ENCODE measurements around the gene MYF5.

Gene MYF5

GRCh38 chr12:80754274-80754673 lies 37.6 kb downstream of the MYF5 start (continued):
- TF ChIP-seq ZNF707 (tag by site-specific recombination; IDR thresholded peaks at IDR 0.05) (no peak), ZNF133 (tag by site-specific recombination; IDR thresholded peaks at IDR 0.05) (no peak), ZSCAN23 (tag by site-specific recombination; IDR thresholded peaks at IDR 0.05) (no peak)

DNA sequence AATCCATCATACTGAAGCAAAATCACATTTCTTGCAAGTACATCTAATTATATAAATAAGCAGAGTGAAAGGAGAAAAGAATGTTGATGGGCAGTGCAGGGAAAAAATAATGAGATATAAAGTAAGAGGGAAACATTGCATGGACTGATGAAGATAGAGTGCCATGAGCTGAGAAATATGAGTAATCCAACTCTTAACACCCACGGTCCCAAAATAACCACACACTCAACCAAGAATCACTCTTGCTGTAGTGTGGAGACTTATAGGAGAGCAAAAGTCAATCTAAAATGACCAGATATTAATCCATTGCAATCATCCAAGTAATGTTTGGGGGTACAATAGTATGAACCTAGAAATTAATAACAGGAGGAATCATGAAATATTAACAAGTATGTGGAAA lies 40.2 kb downstream of the MYF5 start:
- POLR2A ChIA-PET: no interaction called here
- Histone ChIP-seq H3K36me3 (ENCODE audit: control insufficient read depth in 2 of 2, insufficient read depth in 1 of 2, low read length in 2 of 2) (no peaks in the 10 kb centered on the region), H3K4me3 (ENCODE audit: low read depth, low read length) (no peak overlapping the region), H3K4me1 (ENCODE audit: control insufficient read depth, insufficient read depth, low read length) (no peaks in the 10 kb centered on the region), H3K27ac (ENCODE audit: extremely low read depth, low read depth, low read length) (no peak overlapping the region), H3K9me3 (ENCODE audit: control insufficient read depth, insufficient read depth, low read depth, low read length) (no peaks in the 10 kb centered on the region)
- CTCF ChIA-PET: no interaction called here
- TF ChIP-seq ZNF623 (tag by site-specific recombination; IDR thresholded peaks at IDR 0.05): no peak
- TF ChIP-seq ZNF843 (tag by site-specific recombination; IDR thresholded peaks at IDR 0.05): no peak
- TF ChIP-seq, protein P1, sequence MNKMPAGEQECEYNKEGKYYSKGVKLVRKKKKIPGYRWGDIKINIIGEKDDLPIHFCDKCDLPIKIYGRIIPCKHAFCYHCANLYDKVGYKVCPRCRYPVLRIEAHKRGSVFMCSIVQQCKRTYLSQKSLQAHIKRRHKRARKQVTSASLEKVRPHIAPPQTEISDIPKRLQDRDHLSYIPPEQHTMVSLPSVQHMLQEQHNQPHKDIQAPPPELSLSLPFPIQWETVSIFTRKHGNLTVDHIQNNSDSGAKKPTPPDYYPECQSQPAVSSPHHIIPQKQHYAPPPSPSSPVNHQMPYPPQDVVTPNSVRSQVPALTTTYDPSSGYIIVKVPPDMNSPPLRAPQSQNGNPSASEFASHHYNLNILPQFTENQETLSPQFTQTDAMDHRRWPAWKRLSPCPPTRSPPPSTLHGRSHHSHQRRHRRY (tag by site-specific recombination; IDR thresholded peaks at IDR 0.05): no peak
- no peak for TF ChIP-seq ZNF48 (tag by site-specific recombination; IDR thresholded peaks at IDR 0.05)
- TF ChIP-seq ZNF184 (tag by site-specific recombination; IDR thresholded peaks at IDR 0.05): no peak

- Histone ChIP-seq H3K36me3 (ENCODE audit: control insufficient read depth in 2 of 2, insufficient read depth in 1 of 2, low read length in 2 of 2) (no peaks in the 10 kb centered on the region), H3K9me3 (ENCODE audit: control insufficient read depth, insufficient read depth, low read depth, low read length) (no peaks in the 10 kb centered on the region), H3K4me3 (ENCODE audit: low read depth, low read length) (no peak overlapping the region), H3K4me1 (ENCODE audit: control insufficient read depth, insufficient read depth, low read length) (no peaks in the 10 kb centered on the region), H3K27ac (ENCODE audit: extremely low read depth, low read depth, low read length) (no peak overlapping the region)
- POLR2A ChIA-PET: no interaction called here
- TF ChIP-seq ZNF335 (tag by site-specific recombination; conservative IDR thresholded peaks at IDR 0.05) (no peak), GFI1B (tag by site-specific recombination; IDR thresholded peaks at IDR 0.05) (no peak)
- CTCF ChIA-PET: interaction anchor here (1.4 to 2.9 kb wide), 2 partner anchors 16 to 348 kb away, joined by 3 to 17 read pairs; no protein-coding TSS in a partner anchor
Observed at GRCh38 chr12:80761838-80762237, 45.1 kb downstream of the MYF5 start.

- no peak overlapping the region for H3K27ac ChIP-seq (ENCODE audit: extremely low read depth, low read depth, low read length)
- H3K36me3 ChIP-seq (ENCODE audit: control insufficient read depth in 2 of 2, insufficient read depth in 1 of 2, low read length in 2 of 2): no peaks in the 10 kb centered on the region
- POLR2A ChIA-PET: no interaction called here
- CTCF ChIA-PET: interaction anchor here (0.6 to 2.9 kb wide), 8 partner anchors 129 to 1044 kb away, joined by 3 to 17 read pairs (median 4); no protein-coding TSS in a partner anchor
- no peaks in the 10 kb centered on the region for H3K9me3 ChIP-seq (ENCODE audit: control insufficient read depth, insufficient read depth, low read depth, low read length)
- H3K4me3 ChIP-seq (ENCODE audit: low read depth, low read length): no peak overlapping the region
- no peaks in the 10 kb centered on the region for H3K4me1 ChIP-seq (ENCODE audit: control insufficient read depth, insufficient read depth, low read length)
- TF ChIP-seq, protein P2, sequence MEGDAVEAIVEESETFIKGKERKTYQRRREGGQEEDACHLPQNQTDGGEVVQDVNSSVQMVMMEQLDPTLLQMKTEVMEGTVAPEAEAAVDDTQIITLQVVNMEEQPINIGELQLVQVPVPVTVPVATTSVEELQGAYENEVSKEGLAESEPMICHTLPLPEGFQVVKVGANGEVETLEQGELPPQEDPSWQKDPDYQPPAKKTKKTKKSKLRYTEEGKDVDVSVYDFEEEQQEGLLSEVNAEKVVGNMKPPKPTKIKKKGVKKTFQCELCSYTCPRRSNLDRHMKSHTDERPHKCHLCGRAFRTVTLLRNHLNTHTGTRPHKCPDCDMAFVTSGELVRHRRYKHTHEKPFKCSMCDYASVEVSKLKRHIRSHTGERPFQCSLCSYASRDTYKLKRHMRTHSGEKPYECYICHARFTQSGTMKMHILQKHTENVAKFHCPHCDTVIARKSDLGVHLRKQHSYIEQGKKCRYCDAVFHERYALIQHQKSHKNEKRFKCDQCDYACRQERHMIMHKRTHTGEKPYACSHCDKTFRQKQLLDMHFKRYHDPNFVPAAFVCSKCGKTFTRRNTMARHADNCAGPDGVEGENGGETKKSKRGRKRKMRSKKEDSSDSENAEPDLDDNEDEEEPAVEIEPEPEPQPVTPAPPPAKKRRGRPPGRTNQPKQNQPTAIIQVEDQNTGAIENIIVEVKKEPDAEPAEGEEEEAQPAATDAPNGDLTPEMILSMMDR (tag by site-specific recombination; IDR thresholded peaks at IDR 0.05): 0 out of 2 replicates have a peak, but pooled peaks have one; percentile 16
- TF ChIP-seq ZNF416 (tag by site-specific recombination; IDR thresholded peaks at IDR 0.05) (no peak), ZNF404 (tag by site-specific recombination; IDR thresholded peaks at IDR 0.05) (no peak), ZNF211 (tag by site-specific recombination; IDR thresholded peaks at IDR 0.05; ENCODE audit: low read depth) (no peak), ZNF623 (tag by site-specific recombination; IDR thresholded peaks at IDR 0.05) (no peak), ZNF76 (tag by site-specific recombination; IDR thresholded peaks at IDR 0.05; ENCODE audit: borderline replicate concordance, low read depth) (no peak), ZNF274 (IDR thresholded peaks at IDR 0.05; ENCODE audit: low read length) (no peak), ZNF274 (tag by site-specific recombination; IDR thresholded peaks at IDR 0.05; ENCODE audit: borderline replicate concordance) (no peak), ZNF654 (tag by site-specific recombination; IDR thresholded peaks at IDR 0.05; ENCODE audit: low read depth) (peak; percentile 58), PRDM6 (tag by site-specific recombination; IDR thresholded peaks at IDR 0.05) (peak; percentile 51; the same call in 1 of the 2 replicates), ZNF549 (tag by site-specific recombination; IDR thresholded peaks at IDR 0.05) (no peak), REPIN1 (tag by site-specific recombination; IDR thresholded peaks at IDR 0.05; ENCODE audit: low read depth) (no peak), ZNF544 (tag by site-specific recombination; IDR thresholded peaks at IDR 0.05) (no peak), ZNF571 (tag by site-specific recombination; IDR thresholded peaks at IDR 0.05) (no peak), EGR2 (tag by site-specific recombination; IDR thresholded peaks at IDR 0.05; ENCODE audit: low read depth) (no peak), ZNF280C (tag by site-specific recombination; IDR thresholded peaks at IDR 0.05) (no peak), OSR2 (tag by site-specific recombination; IDR thresholded peaks at IDR 0.05) (no peak)
Observed at GRCh38 chr12:80763874-80764273, 47.2 kb downstream of the MYF5 start.
